Panc1 (cell line): ENCODE results near the gene HES5. TPM values are rescaled to one million over a fixed set of nuclear protein-coding genes. Genes with fewer than 3 reads are reported as not detected.

ENCODE experiments used
- ATAC-seq: fragments of 200-7000 bp; cut with Tn5 transposase; 2 replicates; pipeline ENCODE4 v1.9.1; 2020; ENCODE audit warnings: mild to moderate bottlenecking, moderate library complexity
- BruUV-seq: library from RNA; stranded (reverse); fragments of 400-500 nt; replicated peaks from 2 replicates; lab custom pipeline; 2021; lab: Mats Ljungman, UMichigan
- CTCF ChIA-PET: fragments of 300-600 bp; sonication (Branson Sonifier 250); formaldehyde crosslinking; loops from one replicate; lab custom pipeline; 2022; ENCODE audit warnings: antibody characterized with exemption; lab: Charles Lee
- POLR2A ChIA-PET: fragments of 300-600 bp; sonication (Branson Sonifier 250); formaldehyde crosslinking; loops from one replicate; lab custom pipeline; 2022; ENCODE audit warnings: antibody characterized with exemption; lab: Charles Lee
- DNase-seq: peaks from one replicate; pipeline ENCODE4 v3.0.0-alpha.2; 2010; ENCODE audit warnings: low read depth, low spot score
- H3K27ac ChIP-seq: 2 replicates; pipeline ENCODE4 v1.5.1; 2011; ENCODE audit warnings: mild to moderate bottlenecking, low read length, inconsistent platforms
- H3K27me3 ChIP-seq: fragments of 200-500 bp; sonication (Bioruptor generic); 2 replicates; pipeline ENCODE4 v1.6.0; 2014; ENCODE audit warnings: low read length, inconsistent platforms; ENCODE audit not compliant: control insufficient read depth, insufficient read depth
- H3K36me3 ChIP-seq: fragments of 200-500 bp; sonication (Bioruptor generic); 2 replicates; pipeline ENCODE4 v1.5.1; 2014; ENCODE audit warnings: inconsistent platforms, mild to moderate bottlenecking, low read length, moderate library complexity; ENCODE audit not compliant: control insufficient read depth, insufficient read depth
- H3K4me1 ChIP-seq: 2 replicates; pipeline ENCODE4 v1.5.1; 2011; ENCODE audit warnings: inconsistent platforms, mild to moderate bottlenecking, low read length, moderate library complexity; ENCODE audit not compliant: control insufficient read depth, insufficient read depth
- H3K4me3 ChIP-seq, 2 experiments: 2 replicates each; pipeline ENCODE4 v1.5.1; 2011 to 2012; ENCODE audit warnings: low read depth in 2 of 2, low read length in 2 of 2, mild to moderate bottlenecking in 2 of 2, inconsistent platforms in 1 of 2, moderate library complexity in 1 of 2
- H3K9me3 ChIP-seq: fragments of 200-500 bp; sonication (Bioruptor generic); 2 replicates; pipeline ENCODE4 v1.5.1; 2014; ENCODE audit warnings: low read depth, mild to moderate bottlenecking, inconsistent platforms, low read length, moderate library complexity; ENCODE audit not compliant: control insufficient read depth, insufficient read depth
- CTCF ChIP-seq: fragments of 450-650 bp; IDR thresholded peaks from 2 replicates; pipeline ENCODE4 v1.5.1; 2017; ENCODE audit warnings: mild to moderate bottlenecking
- POLR2AphosphoS5 ChIP-seq: IDR thresholded peaks from 2 replicates; pipeline ENCODE4 v1.6.1; 2012; ENCODE audit warnings: mild to moderate bottlenecking, low read depth, low read length, moderate library complexity
- REST ChIP-seq, 2 experiments: IDR thresholded peaks; 2 replicates each; pipeline ENCODE4 v1.6.1; 2011 to 2012; ENCODE audit warnings: low read depth in 2 of 2, control low read depth in 1 of 2, low read length in 1 of 2, mild to moderate bottlenecking in 1 of 2, moderate library complexity in 1 of 2; ENCODE audit not compliant: insufficient read depth in 1 of 2
- SIN3A ChIP-seq: IDR thresholded peaks from 2 replicates; pipeline ENCODE4 v1.6.1; 2012; ENCODE audit warnings: low read depth, mild to moderate bottlenecking, low read length, moderate library complexity, borderline replicate concordance; ENCODE audit not compliant: insufficient read depth
- TCF7L2 ChIP-seq: IDR thresholded peaks from 2 replicates; pipeline ENCODE4 v1.6.1; 2011; ENCODE audit warnings: mild to moderate bottlenecking, low read depth, low read length, inconsistent platforms
- in situ Hi-C: cut with HindIII; loops from 2 replicates; pipeline ENCODE4 v1.10.0; 2016; ENCODE audit warnings: low sequenced_read_pairs, low pct_unique_long_range_greater_than_20kb
- intact Hi-C: fragments of 100-400 bp; cut with micrococcal nuclease; formaldehyde crosslinking; loops from one replicate; pipeline ENCODE4 v1.10.0; 2022; ENCODE audit not compliant: unreplicated experiment
- total RNA-seq: library from RNA; stranded (reverse); gene quantifications from one replicate; pipeline ENCODE4 v1.2.1, GENCODE V29; 2021; ENCODE audit not compliant: unreplicated experiment

The HES5 gene
- total RNA-seq, 1 experiment from 2014 or later = not detected

- DNase-seq = no peak
- ChIA-PET CTCF (no interaction called here), POLR2A (no interaction called here)
- BruUV-seq = no TSS peak
- in situ Hi-C loops = no loop called here
- no peaks in the 10 kb centered on the region for H3K4me1 ChIP-seq
- intact Hi-C loops = no loop called here
- no peaks in the 10 kb centered on the region for H3K27me3 ChIP-seq
- peaks cover 3% of the 10 kb centered on the region for H3K36me3 ChIP-seq
- no peak for ATAC-seq
- H3K27ac ChIP-seq = no peak overlapping the region
- H3K9me3 ChIP-seq = no peaks in the 10 kb centered on the region
- TF ChIP-seq POLR2AphosphoS5 (no peak), TCF7L2 (no peak), SIN3A (no peak), REST (IDR thresholded peaks at IDR 0.05; ENCODE audit: insufficient read depth in 1 of 2, low read depth in 2 of 2, low read length in 1 of 2) (no peak)
- no peak overlapping the region for H3K4me3 ChIP-seq
Observed at GRCh38 chr1:2516946-2517345, 13.1 kb downstream of the HES5 start.

GRCh38 chr1:2516124-2516523 is 13.9 kb downstream of the HES5 start:
- ChIA-PET POLR2A (no interaction called here), CTCF (no interaction called here)
- Histone ChIP-seq H3K27me3 (no peaks in the 10 kb centered on the region), H3K4me1 (no peaks in the 10 kb centered on the region), H3K27ac (no peak overlapping the region), H3K4me3 (no peak overlapping the region), H3K9me3 (no peaks in the 10 kb centered on the region), H3K36me3 (peaks cover 3% of the 10 kb centered on the region)
- intact Hi-C loops (no loop called here), in situ Hi-C loops (no loop called here)
- no peak for DNase-seq
- no TSS peak for BruUV-seq
- TF ChIP-seq REST (IDR thresholded peaks at IDR 0.05; ENCODE audit: insufficient read depth in 1 of 2, low read depth in 2 of 2, low read length in 1 of 2) (no peak), POLR2AphosphoS5 (no peak), TCF7L2 (no peak), CTCF (no peak), SIN3A (no peak)
- no peak for ATAC-seq
